AG09309 (cell line): ENCODE measurements around the gene RIPOR3.

Source experiments
- DNase-seq: peaks from one replicate; pipeline ENCODE4 v3.0.0-alpha.2; 2010; ENCODE audit warnings: low read depth
- H3K4me3 ChIP-seq: 2 replicates; pipeline ENCODE4 v1.5.1; 2011; ENCODE audit warnings: mild to moderate bottlenecking, low read depth, low read length, moderate library complexity; ENCODE audit not compliant: control insufficient read depth
- TF ChIP-seq, protein P1 (sequence below): IDR thresholded peaks from 2 replicates; pipeline ENCODE4 v1.5.1; 2011; ENCODE audit warnings: mild to moderate bottlenecking, low read depth, low read length, inconsistent platforms; ENCODE audit not compliant: insufficient read depth, control insufficient read depth; ENCODE audit errors: missing control alignments

Gene RIPOR3

DNA sequence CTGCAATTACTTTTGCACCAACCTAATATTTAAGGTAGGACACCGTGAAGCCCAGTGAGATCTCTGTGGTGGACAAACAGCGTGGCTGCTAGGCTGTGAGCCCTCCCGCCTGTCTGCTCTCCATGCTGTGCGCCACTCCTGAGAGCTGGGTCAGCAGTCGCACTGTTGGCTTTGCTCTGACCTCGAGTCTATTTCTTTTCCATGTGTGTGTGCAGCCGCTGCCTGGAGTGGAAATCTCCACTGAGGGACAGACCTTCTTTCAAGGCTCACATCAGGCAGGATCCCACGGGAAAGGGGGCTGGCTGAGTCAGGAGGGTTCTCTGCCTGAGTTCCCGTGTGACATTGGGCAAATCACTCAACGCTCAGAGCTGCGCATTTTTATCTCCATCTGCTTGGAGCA lies 27.1 kb downstream of the RIPOR3 start:
- DNase-seq = no peak
- H3K4me3 ChIP-seq = no peak overlapping the region
- TF ChIP-seq, protein P1, sequence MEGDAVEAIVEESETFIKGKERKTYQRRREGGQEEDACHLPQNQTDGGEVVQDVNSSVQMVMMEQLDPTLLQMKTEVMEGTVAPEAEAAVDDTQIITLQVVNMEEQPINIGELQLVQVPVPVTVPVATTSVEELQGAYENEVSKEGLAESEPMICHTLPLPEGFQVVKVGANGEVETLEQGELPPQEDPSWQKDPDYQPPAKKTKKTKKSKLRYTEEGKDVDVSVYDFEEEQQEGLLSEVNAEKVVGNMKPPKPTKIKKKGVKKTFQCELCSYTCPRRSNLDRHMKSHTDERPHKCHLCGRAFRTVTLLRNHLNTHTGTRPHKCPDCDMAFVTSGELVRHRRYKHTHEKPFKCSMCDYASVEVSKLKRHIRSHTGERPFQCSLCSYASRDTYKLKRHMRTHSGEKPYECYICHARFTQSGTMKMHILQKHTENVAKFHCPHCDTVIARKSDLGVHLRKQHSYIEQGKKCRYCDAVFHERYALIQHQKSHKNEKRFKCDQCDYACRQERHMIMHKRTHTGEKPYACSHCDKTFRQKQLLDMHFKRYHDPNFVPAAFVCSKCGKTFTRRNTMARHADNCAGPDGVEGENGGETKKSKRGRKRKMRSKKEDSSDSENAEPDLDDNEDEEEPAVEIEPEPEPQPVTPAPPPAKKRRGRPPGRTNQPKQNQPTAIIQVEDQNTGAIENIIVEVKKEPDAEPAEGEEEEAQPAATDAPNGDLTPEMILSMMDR = no peak

DNA sequence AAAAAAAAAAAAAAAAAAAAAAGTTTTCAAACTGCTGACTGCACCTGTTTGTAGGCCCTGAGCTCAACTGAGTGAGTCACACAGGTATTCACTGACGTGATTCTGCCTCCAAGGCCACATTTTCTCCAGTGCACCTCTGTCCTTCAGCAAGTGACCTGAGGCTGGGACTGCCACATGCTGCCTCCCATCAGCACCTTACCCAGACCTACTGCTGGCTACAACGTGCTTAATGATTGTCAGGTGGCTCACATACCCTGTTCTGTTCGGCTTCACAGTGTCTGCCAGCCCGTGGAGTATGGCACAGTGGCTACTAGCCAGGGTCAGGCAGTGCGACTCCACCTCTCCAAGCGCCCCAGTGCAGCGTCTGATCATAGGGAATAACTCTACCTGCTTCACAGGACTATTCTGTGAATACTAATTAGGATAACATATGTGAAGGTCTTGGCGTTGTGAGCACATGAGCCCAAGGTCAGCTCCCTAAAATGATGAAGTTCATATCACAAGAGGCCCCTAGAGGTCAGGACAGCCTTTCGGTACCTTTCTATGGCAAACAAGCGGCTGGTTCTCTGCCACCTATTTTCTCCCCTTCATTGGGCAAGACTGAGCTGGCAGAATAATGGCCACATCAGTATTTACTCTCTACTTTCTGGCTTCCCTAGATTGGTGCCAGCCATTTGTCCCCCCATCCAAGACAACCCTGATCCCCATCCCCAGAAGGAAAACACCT lies 28.1 kb downstream of the RIPOR3 start:
- H3K4me3 ChIP-seq = no peak overlapping the region
- no peak for DNase-seq
- TF ChIP-seq, protein P1 = no peak

DNA sequence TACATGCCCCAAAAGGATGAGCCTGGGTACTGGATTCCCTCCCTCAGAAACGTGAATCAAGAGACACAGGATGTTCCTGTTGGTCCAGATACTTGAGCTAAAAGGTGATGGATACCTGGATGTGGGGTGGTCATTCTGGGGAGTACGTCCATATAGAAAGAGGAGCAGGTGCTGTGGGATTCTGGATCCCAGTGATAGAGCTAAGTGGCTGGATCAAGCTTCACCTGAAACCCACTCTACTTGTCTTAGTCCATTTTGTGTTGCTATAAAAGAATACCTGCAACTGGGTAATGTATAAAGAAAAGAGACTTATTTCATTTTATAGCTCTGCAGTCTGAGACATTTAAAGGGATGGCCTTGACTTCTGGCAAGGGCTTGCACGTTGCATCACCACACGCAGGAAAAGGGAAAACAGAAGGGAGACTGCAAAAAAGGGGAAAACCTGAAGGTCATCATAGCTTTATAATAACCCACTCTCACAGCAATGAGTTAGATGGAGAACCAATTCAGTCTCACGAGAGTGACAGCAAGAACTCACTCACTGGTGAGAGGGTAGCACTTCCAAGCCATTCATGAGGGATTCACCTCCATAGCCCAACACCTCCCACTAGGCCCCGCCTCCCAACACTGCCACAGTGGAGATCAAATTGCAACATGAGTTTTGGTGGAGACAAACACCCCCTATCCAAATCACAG lies 31.2 kb downstream of the RIPOR3 start:
- no peak for DNase-seq
- TF ChIP-seq, protein P1 = no peak
- H3K4me3 ChIP-seq = no peak overlapping the region

DNA sequence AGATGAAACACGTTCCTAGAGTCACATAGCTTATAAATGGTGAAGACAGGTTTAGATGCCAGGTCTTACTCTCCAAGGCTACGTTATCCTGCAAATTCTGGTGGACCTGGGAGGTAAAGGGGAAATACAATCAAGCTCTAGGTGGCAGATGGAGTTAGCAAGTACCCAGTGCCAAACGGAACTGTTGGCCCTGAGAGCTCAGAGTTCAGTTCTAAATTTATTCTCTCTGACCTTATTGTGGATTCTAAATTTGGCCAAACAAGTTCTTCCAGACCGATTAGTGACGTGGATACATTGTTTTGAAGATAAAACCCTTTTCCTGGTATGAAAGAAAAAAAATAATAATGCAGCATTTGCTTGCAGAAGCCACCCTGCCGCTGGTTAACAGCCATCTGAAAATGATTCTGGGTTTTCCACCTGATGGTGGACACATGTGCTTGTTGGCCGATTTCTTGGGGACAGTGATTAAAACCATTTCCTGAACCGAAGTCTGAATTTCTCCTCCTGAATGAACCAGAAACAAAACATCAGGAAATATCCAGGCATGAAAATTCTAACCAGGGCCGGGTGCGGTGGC lies 32.5 kb downstream of the RIPOR3 start:
- H3K4me3 ChIP-seq = no peak overlapping the region
- DNase-seq = no peak
- TF ChIP-seq, protein P1 = no peak

DNA sequence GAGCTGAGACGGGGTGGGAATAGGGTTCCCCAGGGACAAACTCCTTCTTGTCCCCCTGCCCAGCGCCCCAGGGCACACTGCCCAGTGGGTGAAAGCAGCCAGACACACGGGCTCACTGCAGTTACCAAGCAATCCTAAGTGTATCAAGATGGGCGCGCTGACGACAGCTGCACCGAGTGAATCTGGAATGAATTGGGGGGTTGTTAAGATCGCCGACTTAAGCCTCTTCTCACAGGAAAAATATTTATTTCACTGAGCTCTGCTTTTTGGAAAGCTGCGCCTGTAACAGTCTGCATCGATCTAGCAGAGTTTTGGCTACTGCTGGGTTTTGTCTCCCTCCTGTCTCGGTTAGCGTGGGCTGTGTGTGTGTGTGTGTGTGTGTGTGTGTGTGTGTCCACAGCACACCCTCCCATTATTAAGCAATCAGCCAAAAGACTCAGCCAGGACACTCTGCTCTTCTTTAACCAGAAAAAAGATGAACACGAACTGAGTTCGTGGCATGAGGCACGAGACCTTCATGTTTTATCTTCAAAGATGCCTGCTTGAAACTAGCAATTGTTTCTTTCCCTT lies 35.9 kb downstream of the RIPOR3 start:
- H3K4me3 ChIP-seq = peak overlapping the region; percentile 25
- DNase-seq = peak; percentile 85
- TF ChIP-seq, protein P1 = no peak

DNA sequence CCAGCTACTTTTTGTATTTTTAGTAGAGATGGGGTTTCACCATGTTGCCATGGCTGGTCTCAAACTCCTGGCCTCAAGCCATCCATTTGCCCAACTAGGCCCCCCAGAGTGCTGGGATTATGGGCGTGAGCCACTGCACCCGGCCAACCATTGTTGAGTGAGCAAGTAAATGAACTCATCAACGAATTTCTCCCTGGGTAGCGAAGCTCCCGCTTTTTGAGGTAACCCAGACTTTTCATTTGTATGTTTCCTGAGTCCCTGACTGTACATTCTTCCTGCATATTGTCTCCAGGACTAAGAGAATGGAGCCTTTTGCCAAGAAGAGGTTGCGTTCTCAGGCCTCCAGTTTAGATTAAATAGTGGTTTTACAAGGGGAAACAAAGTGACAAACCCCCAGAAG lies 36.4 kb downstream of the RIPOR3 start:
- peak; percentile 13 for DNase-seq
- TF ChIP-seq, protein P1 = no peak
- no peak overlapping the region for H3K4me3 ChIP-seq
